Effector memory CD4-positive, alpha-beta T cell (primary cell): ENCODE measurements around the gene LSP1.
A peak's percentile ranks its signal among the peaks of the same experiment; 100 is the strongest.

Source experiments
- DNase-seq, 3 donors: peaks; one replicate each; pipeline ENCODE4 v3.0.0-alpha.2; 2020
- H3K27ac ChIP-seq: 2 replicates; pipeline ENCODE4 v1.7.0; 2013; ENCODE audit warnings: mild to moderate bottlenecking, low read length, moderate library complexity; ENCODE audit not compliant: insufficient read depth, poor library complexity, severe bottlenecking
- H3K27me3 ChIP-seq: replicated peaks from 2 replicates; pipeline ENCODE4 v1.7.0; 2013; ENCODE audit warnings: mild to moderate bottlenecking, low read length; ENCODE audit not compliant: insufficient read depth, control insufficient read depth, poor library complexity, severe bottlenecking
- H3K36me3 ChIP-seq: 2 replicates; pipeline ENCODE4 v1.7.0; 2013; ENCODE audit warnings: mild to moderate bottlenecking, low read length, moderate library complexity; ENCODE audit not compliant: control insufficient read depth, insufficient read depth
- H3K4me1 ChIP-seq: 2 replicates; pipeline ENCODE4 v1.7.0; 2013; ENCODE audit warnings: low read length, mild to moderate bottlenecking; ENCODE audit not compliant: control insufficient read depth, insufficient read depth, poor library complexity, severe bottlenecking
- H3K4me3 ChIP-seq: 2 replicates; pipeline ENCODE4 v1.7.0; 2013; ENCODE audit warnings: low read length, low read depth, mild to moderate bottlenecking; ENCODE audit not compliant: insufficient read depth, poor library complexity, severe bottlenecking
- H3K9me3 ChIP-seq: 2 replicates; pipeline ENCODE4 v1.7.0; 2013; ENCODE audit warnings: mild to moderate bottlenecking, low read length, moderate library complexity; ENCODE audit not compliant: control insufficient read depth

Gene LSP1

DNA sequence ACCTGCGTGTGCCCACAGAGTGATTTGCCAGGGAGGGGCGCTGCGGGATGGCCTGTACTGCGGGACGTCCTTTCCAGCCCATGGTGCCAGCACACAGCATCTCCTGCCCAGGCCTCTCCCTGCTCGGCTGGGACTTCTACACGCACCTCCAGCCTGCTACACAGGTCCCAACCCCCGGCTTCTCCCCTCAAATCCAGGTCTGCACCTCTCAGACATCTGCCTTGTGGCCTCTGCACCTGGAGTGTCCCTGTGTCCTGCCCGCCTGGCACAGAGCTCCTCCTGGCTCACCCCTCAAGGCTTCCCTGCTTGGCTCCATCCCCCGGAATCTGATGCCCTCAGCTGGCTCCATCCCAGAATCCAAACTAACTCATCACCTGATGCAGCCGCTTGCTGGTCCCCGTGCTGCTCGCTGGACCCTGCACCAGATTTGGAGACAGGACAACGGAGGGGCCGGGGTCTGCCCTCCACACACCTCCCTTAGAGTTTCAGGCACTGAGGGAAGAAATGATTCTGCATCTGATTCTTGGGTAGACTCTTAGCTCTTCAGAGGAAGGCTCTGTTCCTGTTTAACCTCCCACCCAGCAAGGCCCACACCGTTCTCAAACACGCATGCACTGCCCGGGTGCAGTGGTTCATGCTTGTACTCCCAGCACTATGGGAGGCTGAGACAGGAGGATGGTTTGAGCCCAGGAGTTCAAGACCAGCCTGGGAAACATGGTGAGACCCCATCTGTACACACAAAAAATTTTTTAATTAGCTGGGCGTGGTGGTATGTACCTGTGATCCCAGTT lies 4.0 kb upstream of the LSP1 start:
- Histone ChIP-seq H3K9me3 (no peaks in the 10 kb centered on the region), H3K27ac (peak overlapping the region; percentile 85), H3K4me3 (no peak overlapping the region), H3K4me1 (peaks cover 64% of the 10 kb centered on the region), H3K27me3 (no peaks in the 10 kb centered on the region), H3K36me3 (no peaks in the 10 kb centered on the region)
- no peak for DNase-seq

- H3K27ac ChIP-seq, result peak overlapping the region; percentile 85
- H3K27me3 ChIP-seq, result no peaks in the 10 kb centered on the region
These were observed 1.3 kb upstream of the LSP1 start for GRCh38 chr11:1851468-1852180.

GRCh38 chr11:1852271-1852876 lies 510 bp upstream of the LSP1 start:
- Histone ChIP-seq H3K4me1 (peaks cover 66% of the 10 kb centered on the region), H3K36me3 (peaks cover 9% of the 10 kb centered on the region), H3K9me3 (no peaks in the 10 kb centered on the region), H3K4me3 (peak overlapping the region; percentile 87), H3K27me3 (no peaks in the 10 kb centered on the region), H3K27ac (peak overlapping the region; percentile 85)
- no peak for DNase-seq

More at GRCh38 chr11:1851468-1852180, 1.3 kb upstream of the LSP1 start:
- Histone ChIP-seq H3K36me3 (peaks cover 7% of the 10 kb centered on the region), H3K4me3 (peak overlapping the region; percentile 87), H3K9me3 (no peaks in the 10 kb centered on the region), H3K4me1 (peaks cover 60% of the 10 kb centered on the region)
- no peak for DNase-seq

DNA sequence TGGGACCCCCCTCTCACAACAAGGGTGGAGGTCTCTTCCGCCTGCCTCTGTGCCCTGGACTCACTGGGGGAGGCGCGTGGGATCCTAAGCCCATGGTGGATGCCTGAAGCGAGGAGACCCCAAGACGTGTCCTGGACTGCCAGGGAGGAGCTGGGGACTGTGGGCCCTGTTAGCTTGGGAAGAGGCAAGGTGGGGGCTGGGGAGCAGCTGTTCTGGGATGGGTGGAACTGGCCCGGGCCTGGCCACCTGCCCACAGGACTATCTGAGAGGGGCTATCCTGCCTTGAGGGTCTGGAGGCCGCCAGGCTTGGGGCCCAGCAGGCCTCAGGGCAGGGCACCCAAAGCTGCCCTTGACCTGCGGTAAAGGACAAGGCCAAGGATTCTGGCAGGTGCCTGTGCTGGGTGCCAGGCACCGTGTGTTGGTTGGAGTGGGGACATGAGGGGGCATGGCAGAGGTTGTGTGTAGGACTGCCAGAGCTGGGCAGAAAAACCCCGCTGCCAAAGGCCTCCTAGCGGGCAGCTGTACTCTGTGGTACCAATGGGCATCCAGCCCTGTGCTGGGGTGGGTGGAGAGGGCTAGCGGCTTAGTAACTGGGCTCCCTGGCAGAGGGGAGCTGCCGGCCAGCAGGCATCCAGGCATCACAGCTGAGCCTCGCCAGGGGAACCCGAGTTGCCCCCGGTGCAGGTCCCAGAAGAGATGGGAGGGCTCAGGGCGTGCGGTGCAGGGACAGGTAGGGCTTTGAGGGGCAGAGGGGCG lies 670 bp downstream of the LSP1 start:
- peaks cover 9% of the 10 kb centered on the region for H3K36me3 ChIP-seq
- H3K4me3 ChIP-seq, result peak overlapping the region; percentile 87
- peaks cover 75% of the 10 kb centered on the region for H3K4me1 ChIP-seq
- H3K27ac ChIP-seq, result peak overlapping the region; percentile 85
- DNase-seq, result no peak
- no peaks in the 10 kb centered on the region for H3K27me3 ChIP-seq
- no peaks in the 10 kb centered on the region for H3K9me3 ChIP-seq

DNA sequence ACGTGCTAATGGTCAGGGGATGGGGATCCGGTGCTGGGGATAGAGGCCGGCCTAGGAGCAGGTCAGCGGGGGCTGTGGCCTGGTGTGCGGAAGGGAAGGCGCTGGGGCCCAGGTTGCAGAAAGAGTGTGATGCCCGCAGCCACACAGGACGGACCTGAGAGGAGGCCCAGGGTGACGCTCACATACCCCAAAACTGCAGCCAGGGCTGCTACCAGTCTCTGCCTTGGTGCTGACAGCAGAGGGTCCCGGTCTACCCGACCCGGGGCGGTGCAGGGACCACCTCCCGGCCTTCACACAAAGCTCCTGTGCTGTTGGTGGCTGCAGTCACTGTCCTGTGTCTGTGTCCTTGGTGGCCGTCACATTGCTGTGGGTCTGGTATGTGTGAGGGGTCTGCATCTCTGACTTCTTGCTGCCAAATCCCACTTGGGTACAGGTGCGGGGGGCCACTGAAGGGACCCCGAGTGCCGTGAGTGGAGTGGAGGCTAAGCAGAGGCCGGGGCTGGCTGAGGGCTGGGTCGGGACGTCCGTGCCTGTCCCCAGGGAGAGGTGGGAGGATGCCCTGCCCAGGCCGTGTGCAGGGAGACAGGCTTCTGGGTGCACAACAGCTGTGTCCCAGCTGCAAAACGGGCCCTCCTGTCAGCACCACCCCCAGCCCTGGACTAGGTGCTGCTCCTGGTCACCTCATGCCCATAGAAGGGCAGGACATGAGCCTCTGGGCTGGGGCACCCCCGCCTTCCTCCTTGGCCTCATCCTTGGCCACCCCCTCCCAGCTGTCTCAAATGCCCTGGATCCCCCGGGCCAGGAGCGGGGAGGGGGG lies 1.5 kb downstream of the LSP1 start:
- Histone ChIP-seq H3K9me3 (no peaks in the 10 kb centered on the region), H3K36me3 (peaks cover 9% of the 10 kb centered on the region), H3K4me3 (peak overlapping the region; percentile 87), H3K27me3 (no peaks in the 10 kb centered on the region), H3K4me1 (peaks cover 72% of the 10 kb centered on the region), H3K27ac (peak overlapping the region; percentile 85)
- no peak for DNase-seq

GRCh38 chr11:1854949-1855885 lies 2.3 kb downstream of the LSP1 start:
- peaks cover 63% of the 10 kb centered on the region for H3K4me1 ChIP-seq
- no peaks in the 10 kb centered on the region for H3K27me3 ChIP-seq
- no peak for DNase-seq
- no peaks in the 10 kb centered on the region for H3K9me3 ChIP-seq
- H3K4me3 ChIP-seq, result peak overlapping the region; percentile 87
- peaks cover 9% of the 10 kb centered on the region for H3K36me3 ChIP-seq
- H3K27ac ChIP-seq, result peak overlapping the region; percentile 85

GRCh38 chr11:1855886-1856265 lies 3.0 kb downstream of the LSP1 start:
- Histone ChIP-seq H3K4me1 (peaks cover 59% of the 10 kb centered on the region), H3K9me3 (no peaks in the 10 kb centered on the region), H3K27ac (peak overlapping the region; percentile 85), H3K4me3 (no peak overlapping the region), H3K36me3 (peaks cover 9% of the 10 kb centered on the region), H3K27me3 (no peaks in the 10 kb centered on the region)
- DNase-seq, result no peak

DNA sequence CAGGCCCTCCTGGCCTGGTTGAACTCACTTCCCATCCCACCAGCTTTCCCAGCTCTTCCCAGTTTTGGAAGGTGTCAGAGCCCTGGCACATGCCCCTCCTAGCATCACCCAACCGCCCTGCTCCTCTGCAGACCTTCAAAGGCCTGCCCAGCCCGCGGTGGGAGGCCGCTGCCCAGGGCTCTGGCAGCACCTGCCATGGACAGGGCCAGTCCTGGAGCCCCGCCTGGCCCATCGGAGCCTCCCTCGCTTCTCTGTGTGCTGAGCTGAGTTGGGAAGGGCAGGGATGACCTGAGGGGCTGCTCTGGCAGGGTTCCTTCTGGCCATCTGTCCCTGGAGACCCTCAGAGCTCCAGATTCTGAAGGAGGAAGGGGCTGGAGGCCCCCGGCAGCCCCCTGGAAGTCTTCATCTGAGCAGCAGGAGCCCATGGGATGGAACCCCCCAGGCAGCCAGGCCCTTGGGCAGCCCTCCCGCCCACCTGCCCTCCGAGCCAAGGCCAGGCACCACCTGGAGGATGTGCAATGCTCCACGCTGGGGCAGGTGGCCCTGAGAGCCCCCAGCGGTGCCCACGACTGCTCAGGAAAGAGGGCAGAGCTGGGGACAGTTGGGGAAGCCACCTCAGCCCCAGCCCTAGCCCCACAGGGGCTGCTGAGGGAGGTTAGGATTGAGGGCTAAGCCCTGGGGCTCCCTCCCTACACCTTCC lies 3.6 kb downstream of the LSP1 start:
- H3K9me3 ChIP-seq, result no peaks in the 10 kb centered on the region
- no peak overlapping the region for H3K4me3 ChIP-seq
- peaks cover 54% of the 10 kb centered on the region for H3K4me1 ChIP-seq
- H3K27me3 ChIP-seq, result no peaks in the 10 kb centered on the region
- DNase-seq, result no peak
- H3K27ac ChIP-seq, result peak overlapping the region; percentile 85
- H3K36me3 ChIP-seq, result peaks cover 9% of the 10 kb centered on the region
